ENCODE data around the gene TRPM4. TPM values are rescaled to one million over a fixed set of nuclear protein-coding genes. Genes with fewer than 3 reads are reported as not detected.
"Not testable (repeated sequence)": the region's sequence is repeated elsewhere in the genome, so short reads cannot be mapped to it uniquely, and the experiment has no call there.

The TRPM4 gene
- total RNA-seq, 3 donors from 2014 or later = 13.1 to 34.0 (median 24.3) TPM

GRCh38 chr19:49180659-49181058 lies 23.1 kb downstream of the TRPM4 start:
- H3K27me3 ChIP-seq = no peaks in the 10 kb centered on the region
- H3K4me1 ChIP-seq = no peaks in the 10 kb centered on the region
- no peak for TF ChIP-seq CTCF (IDR thresholded peaks at IDR 0.05)
- TF ChIP-seq POLR2AphosphoS5 (IDR thresholded peaks at IDR 0.05) = no peak
- no peak for TF ChIP-seq POLR2A (IDR thresholded peaks at IDR 0.05)
- no peaks in the 10 kb centered on the region for H3K9me3 ChIP-seq
- no peak for DNase-seq (ENCODE audit: low spot score in 2 of 2)
- intact Hi-C loops (cut with DNase I; ENCODE audit: low total_unique reads) = no loop called here
- H3K4me3 ChIP-seq = no peak overlapping the region
- H3K36me3 ChIP-seq = no peaks in the 10 kb centered on the region
- no peak overlapping the region for H3K27ac ChIP-seq

DNA sequence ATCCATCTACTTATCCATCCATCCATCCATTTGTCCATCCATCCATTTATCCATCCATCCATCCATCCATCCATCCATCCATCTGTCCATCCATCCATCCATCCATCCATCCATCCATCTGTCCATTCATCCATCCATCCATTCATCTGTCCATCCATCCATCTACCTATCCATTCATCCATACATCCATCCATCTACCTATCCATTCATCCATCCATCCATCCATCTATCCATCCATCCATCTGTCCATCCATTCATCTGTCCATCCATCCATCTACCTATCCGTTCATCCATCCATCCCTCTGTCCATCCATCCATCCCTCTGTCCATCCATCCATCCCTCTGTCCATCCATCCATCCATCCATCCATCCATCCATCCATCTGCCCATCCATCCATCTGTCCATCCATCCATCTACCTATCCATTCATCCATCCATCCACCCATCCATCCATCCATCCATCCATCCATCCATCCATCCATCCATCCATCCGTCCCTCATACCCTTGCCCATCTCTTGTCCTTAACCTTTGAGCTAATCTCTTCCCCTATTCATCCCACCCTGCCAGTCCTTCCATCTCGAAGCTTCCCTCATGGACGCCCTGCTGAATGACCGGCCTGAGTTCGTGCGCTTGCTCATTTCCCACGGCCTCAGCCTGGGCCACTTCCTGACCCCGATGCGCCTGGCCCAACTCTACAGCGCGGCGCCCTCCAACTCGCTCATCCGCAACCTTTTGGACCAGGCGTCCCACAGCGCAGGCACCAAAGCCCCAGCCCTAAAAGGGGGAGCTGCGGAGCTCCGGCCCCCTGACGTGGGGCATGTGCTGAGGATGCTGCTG lies 24.6 kb downstream of the TRPM4 start:
- intact Hi-C loops (cut with DNase I; ENCODE audit: low total_unique reads); H3K36me3 ChIP-seq; H3K27ac ChIP-seq; H3K4me3 ChIP-seq; H3K27me3 ChIP-seq; H3K9me3 ChIP-seq; H3K4me1 ChIP-seq; DNase-seq (ENCODE audit: low spot score in 2 of 2): not testable (repeated sequence)

DNA sequence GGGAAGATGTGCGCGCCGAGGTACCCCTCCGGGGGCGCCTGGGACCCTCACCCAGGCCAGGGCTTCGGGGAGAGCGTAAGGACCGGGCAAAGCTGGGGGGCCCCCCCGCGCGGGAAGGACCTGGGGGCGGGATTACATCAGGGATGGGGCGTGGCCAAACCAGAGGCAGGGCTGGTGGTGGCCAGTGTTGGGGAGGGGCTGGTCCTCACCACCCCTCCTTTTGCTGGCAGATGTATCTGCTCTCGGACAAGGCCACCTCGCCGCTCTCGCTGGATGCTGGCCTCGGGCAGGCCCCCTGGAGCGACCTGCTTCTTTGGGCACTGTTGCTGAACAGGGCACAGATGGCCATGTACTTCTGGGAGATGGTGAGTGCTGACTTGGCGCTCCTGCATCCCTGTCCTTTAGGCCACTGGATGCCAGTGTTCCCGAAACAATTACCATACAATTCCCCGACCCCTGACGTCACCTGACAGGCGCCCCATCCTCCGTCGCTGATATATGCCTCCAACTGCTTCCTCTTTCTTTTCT lies 25.3 kb downstream of the TRPM4 start:
- H3K27ac ChIP-seq = no peak overlapping the region
- H3K4me3 ChIP-seq = no peak overlapping the region
- TF ChIP-seq POLR2AphosphoS5 (IDR thresholded peaks at IDR 0.05) = no peak
- TF ChIP-seq CTCF (IDR thresholded peaks at IDR 0.05) = no peak
- no peak for TF ChIP-seq POLR2A (IDR thresholded peaks at IDR 0.05)
- no peaks in the 10 kb centered on the region for H3K9me3 ChIP-seq
- no peaks in the 10 kb centered on the region for H3K4me1 ChIP-seq
- H3K36me3 ChIP-seq = no peaks in the 10 kb centered on the region
- intact Hi-C loops (cut with DNase I; ENCODE audit: low total_unique reads) = no loop called here
- DNase-seq (ENCODE audit: low spot score in 2 of 2) = no peak
- H3K27me3 ChIP-seq = no peaks in the 10 kb centered on the region

GRCh38 chr19:49186108-49186507 lies 28.5 kb downstream of the TRPM4 start:
- intact Hi-C loops (cut with DNase I; ENCODE audit: low total_unique reads) = no loop called here
- Histone ChIP-seq H3K9me3 (no peaks in the 10 kb centered on the region), H3K4me3 (no peak overlapping the region), H3K36me3 (no peaks in the 10 kb centered on the region), H3K27ac (peak overlapping the region in 1 of 2 donors; percentile 54), H3K27me3 (no peaks in the 10 kb centered on the region), H3K4me1 (no peaks in the 10 kb centered on the region)
- no peak for DNase-seq (ENCODE audit: low spot score in 2 of 2)
- TF ChIP-seq POLR2AphosphoS5 (IDR thresholded peaks at IDR 0.05) = no peak
- no peak for TF ChIP-seq CTCF (IDR thresholded peaks at IDR 0.05)

DNA sequence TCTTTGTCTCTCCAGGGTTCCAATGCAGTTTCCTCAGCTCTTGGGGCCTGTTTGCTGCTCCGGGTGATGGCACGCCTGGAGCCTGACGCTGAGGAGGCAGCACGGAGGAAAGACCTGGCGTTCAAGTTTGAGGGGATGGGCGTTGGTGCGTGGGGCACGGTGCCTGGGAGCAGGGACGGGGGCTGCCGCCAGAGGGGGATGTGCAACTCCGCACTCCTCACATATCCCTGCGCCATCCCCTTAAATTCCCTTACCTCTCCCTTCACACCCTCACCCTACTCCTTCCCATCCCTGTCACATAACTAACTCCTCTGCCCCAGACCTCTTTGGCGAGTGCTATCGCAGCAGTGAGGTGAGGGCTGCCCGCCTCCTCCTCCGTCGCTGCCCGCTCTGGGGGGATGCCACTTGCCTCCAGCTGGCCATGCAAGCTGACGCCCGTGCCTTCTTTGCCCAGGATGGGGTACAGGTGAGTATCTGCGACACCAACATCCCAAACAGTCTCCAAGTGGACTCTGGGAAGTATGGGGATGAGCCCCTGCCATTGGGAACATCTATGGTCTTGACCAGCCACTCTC lies 31.1 kb downstream of the TRPM4 start:
- H3K4me1 ChIP-seq = no peaks in the 10 kb centered on the region
- intact Hi-C loops (cut with DNase I; ENCODE audit: low total_unique reads) = no loop called here
- no peak for TF ChIP-seq POLR2A (IDR thresholded peaks at IDR 0.05)
- TF ChIP-seq POLR2AphosphoS5 (IDR thresholded peaks at IDR 0.05) = no peak
- TF ChIP-seq CTCF (IDR thresholded peaks at IDR 0.05) = no peak
- H3K27ac ChIP-seq = no peak overlapping the region
- DNase-seq (ENCODE audit: low spot score in 2 of 2) = no peak
- H3K9me3 ChIP-seq = no peaks in the 10 kb centered on the region
- H3K27me3 ChIP-seq = no peaks in the 10 kb centered on the region
- H3K4me3 ChIP-seq = no peak overlapping the region
- no peaks in the 10 kb centered on the region for H3K36me3 ChIP-seq
